ENCODE results near the gene MDC1.

MDC1 gene

GRCh38 chr6:30690403-30691207 is 26.5 kb downstream of the MDC1 start, which contains the start of gene NRM:
NRM (minus strand) TSS chr6:30690984; CDS start chr6:30690974, 10 bp downstream.
- H3K4me3 ChIP-seq (ENCODE audit: low read depth, low read length) = peak within 1 kb of the TSS; percentile 91
- DNase-seq = peak; percentile 96
- no peaks in the 10 kb centered on the region for H3K9me3 ChIP-seq (ENCODE audit: severe bottlenecking)
- TF ChIP-seq CTCF (IDR thresholded peaks at IDR 0.05; ENCODE audit: low read depth, low read length) = no peak
- H3K36me3 ChIP-seq = peaks cover 22% of the 10 kb centered on the region
- H3K27me3 ChIP-seq (ENCODE audit: insufficient read depth, low read depth, severe bottlenecking) = no peaks in the 10 kb centered on the region
- peak within 1 kb of the TSS; percentile 91 for H3K27ac ChIP-seq

- DNase-seq = no peak
- Histone ChIP-seq H3K27me3 (ENCODE audit: insufficient read depth, low read depth, severe bottlenecking) (no peaks in the 10 kb centered on the region), H3K36me3 (peaks cover 28% of the 10 kb centered on the region), H3K4me3 (ENCODE audit: low read depth, low read length) (peak overlapping the region; percentile 91), H3K27ac (peak overlapping the region; percentile 91), H3K9me3 (ENCODE audit: severe bottlenecking) (no peaks in the 10 kb centered on the region)
- TF ChIP-seq CTCF (IDR thresholded peaks at IDR 0.05; ENCODE audit: low read depth, low read length) = no peak
Observed at GRCh38 chr6:30689985-30690384, 27.1 kb downstream of the MDC1 start.

- Histone ChIP-seq H3K4me3 (ENCODE audit: low read depth, low read length) (peak overlapping the region; percentile 91; the same call in 1 of the 2 replicates), H3K36me3 (peaks cover 32% of the 10 kb centered on the region), H3K27me3 (ENCODE audit: insufficient read depth, low read depth, severe bottlenecking) (no peaks in the 10 kb centered on the region), H3K27ac (peak overlapping the region; percentile 98), H3K9me3 (ENCODE audit: severe bottlenecking) (no peaks in the 10 kb centered on the region)
- DNase-seq = no peak
- no peak for TF ChIP-seq CTCF (IDR thresholded peaks at IDR 0.05; ENCODE audit: low read depth, low read length)
Observed at GRCh38 chr6:30689022-30689865, 27.8 kb downstream of the MDC1 start.

GRCh38 chr6:30688569-30688968 is 28.5 kb downstream of the MDC1 start:
- Histone ChIP-seq H3K27ac (peak overlapping the region; percentile 98), H3K4me3 (ENCODE audit: low read depth, low read length) (no peak overlapping the region; the same call in 1 of the 2 replicates)

More at GRCh38 chr6:30688569-30688968, 28.5 kb downstream of the MDC1 start:
- Histone ChIP-seq H3K9me3 (ENCODE audit: severe bottlenecking) (no peaks in the 10 kb centered on the region), H3K27me3 (ENCODE audit: insufficient read depth, low read depth, severe bottlenecking) (no peaks in the 10 kb centered on the region), H3K36me3 (peaks cover 36% of the 10 kb centered on the region)
- DNase-seq = no peak
- TF ChIP-seq CTCF (IDR thresholded peaks at IDR 0.05; ENCODE audit: low read depth, low read length) = no peak
